Right ventricle myocardium superior (tissue), 1 donor: Measurements from ENCODE around the gene MED22. TPM values are rescaled to one million over a fixed set of nuclear protein-coding genes. Genes with fewer than 3 reads are reported as not detected.
A peak's percentile ranks its signal among the peaks of the same experiment; 100 is the strongest.

Experiments
- ATAC-seq: fragments of 200-7000 bp; cut with Tn5 transposase; one replicate; pipeline ENCODE4 v1.9.1; 2020; ENCODE audit warnings: mild to moderate bottlenecking; ENCODE audit not compliant: poor library complexity
- DNase-seq: peaks from one replicate; pipeline ENCODE4 v3.0.0-alpha.2; 2020
- intact Hi-C: fragments of 100-400 bp; cut with DNase I; formaldehyde crosslinking; loops from one replicate; pipeline ENCODE4 v1.11.2; 2022
- total RNA-seq: library from RNA; stranded (reverse); fragmentation: NEBNext Ultra II Directional; extraction: Animal tissue kit (Norgen Biotek cat#: 25700); gene quantifications from one replicate; pipeline ENCODE4 v1.2.1, GENCODE V29; 2021
- donor health status: DM: no; HTN: yes; CAD: no; lungs with severe emphysema.

The MED22 gene
- total RNA-seq, 1 donor from 2014 or later, result 19.2 TPM

- ATAC-seq, result no peak
- intact Hi-C loops, result no loop called here
- DNase-seq, result no peak
These were observed 12.8 kb upstream of the MED22 start for GRCh38 chr9:133360400-133361393.

DNA sequence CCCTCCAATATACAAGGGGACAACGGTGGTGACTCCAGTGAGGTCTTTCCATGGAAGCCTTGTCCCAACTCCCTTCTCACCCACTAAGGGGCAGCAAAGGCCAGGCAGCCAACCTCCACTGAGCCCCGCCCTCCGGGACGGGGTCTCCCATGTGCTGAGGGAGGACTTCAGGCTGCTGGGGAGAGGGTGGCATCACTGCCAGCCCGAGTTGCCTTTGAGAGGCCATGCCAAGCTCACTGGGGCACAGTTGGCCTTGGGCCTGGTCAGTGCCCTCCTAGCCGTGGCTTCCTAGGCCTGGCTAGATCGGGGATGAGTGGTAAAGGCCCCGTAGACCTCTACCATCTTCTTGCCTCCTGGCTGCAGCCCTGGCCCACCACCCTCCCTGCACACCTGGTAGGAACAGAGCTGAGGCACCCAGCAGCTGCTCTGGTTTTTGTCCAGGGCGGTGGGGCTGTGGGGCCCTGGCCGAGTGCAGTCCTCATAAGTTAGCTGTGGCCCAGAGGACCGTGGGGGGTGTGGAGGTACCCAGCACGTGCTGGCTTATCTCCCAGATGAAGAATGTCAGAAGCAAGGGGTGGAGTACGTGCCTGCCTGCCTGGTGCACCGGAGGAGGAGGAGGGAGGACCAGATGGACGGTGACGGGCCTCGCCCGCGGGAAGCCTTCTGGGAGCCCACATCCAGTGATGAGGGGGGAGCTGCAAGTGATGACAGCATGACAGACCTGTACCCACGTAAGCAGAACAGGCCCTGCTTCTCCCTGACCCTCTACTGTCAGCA, 11.7 kb upstream of the MED22 start:
- intact Hi-C loops, result no loop called here
- DNase-seq (no peak), ATAC-seq (no peak)

- ATAC-seq (no peak), DNase-seq (peak; percentile 29)
- intact Hi-C loops, result no loop called here
These were observed 9.7 kb upstream of the MED22 start for GRCh38 chr9:133357656-133358055.

- intact Hi-C loops, result no loop called here
- DNase-seq (peak; percentile 95), ATAC-seq (peak; percentile 94)
These were observed 8.6 kb upstream of the MED22 start, which contains the start of the genes SURF1 and SURF2 for GRCh38 chr9:133356391-133357091. Gene SURF1 (minus strand): TSS chr9:133356487. CDS start chr9:133356453, 34 bp downstream. Gene SURF2 (plus strand): TSS chr9:133356550. CDS start chr9:133356593, 43 bp downstream.

GRCh38 chr9:133355881-133356357, 8.0 kb upstream of the MED22 start:
- no peak for DNase-seq
- ATAC-seq, result peak; percentile 7
- intact Hi-C loops, result no loop called here

GRCh38 chr9:133354766-133355165, 6.8 kb upstream of the MED22 start:
- DNase-seq (peak; percentile 6), ATAC-seq (no peak)
- intact Hi-C loops, result no loop called here

DNA sequence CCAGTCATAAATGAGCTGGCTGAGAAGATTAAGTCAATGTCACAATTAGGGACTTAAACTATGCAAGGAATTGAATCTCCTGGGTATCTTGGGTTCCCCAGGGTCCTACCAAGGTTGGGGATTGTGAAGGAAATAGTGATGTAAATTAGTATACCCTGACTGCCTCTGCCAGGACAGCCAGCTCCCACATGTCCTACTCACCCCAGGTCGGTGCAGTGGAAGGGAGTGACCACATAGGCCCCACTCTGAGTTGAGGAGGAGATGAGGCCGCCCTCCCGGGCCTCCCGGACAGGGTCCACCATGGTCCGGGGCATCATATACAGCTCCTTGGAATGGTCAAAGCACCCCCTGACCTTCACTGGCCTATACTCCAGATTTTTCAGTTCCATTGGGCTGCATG, 5.6 kb upstream of the MED22 start:
- DNase-seq (peak; percentile 19), ATAC-seq (no peak)
- intact Hi-C loops, result no loop called here

DNA sequence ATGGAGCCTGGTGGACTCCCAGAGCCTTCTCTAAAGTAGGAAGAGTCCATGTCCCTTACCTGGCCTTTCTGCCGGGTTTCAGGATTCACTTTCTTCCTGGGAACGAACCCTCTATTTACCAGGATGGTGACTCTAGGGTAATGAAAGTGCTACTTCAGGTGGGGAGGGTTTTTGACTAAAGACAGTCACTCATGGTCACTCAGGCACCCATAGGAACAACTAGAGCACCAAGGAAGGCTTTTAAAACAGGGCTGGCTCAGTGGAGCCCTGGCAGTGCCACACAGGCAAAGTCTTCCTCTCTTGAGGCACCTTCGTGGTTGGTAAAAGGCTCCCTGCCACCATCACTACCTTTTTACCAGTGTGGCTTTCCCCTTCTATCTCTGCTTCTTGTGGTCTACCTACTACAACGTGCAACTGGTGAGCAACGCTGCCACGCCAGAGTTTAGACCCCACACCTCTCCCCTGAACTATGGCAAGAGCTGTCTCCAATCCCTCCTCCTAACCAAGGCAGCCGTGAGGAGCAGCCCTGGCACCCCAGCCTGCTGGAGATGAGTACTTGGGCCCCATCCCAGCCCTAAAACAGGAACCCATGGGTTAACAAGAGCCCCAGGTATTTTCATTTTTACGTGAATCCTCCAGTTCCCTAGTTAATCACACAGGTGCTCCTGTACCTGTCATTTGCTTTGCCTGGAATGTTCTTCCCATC, 4.9 kb upstream of the MED22 start:
- intact Hi-C loops, result no loop called here
- DNase-seq (no peak), ATAC-seq (no peak)

GRCh38 chr9:133351908-133352634, 4.1 kb upstream of the MED22 start:
- DNase-seq, result peak; percentile 52
- intact Hi-C loops, result no loop called here
- no peak for ATAC-seq

GRCh38 chr9:133351526-133351907, 3.6 kb upstream of the MED22 start:
- ATAC-seq, result no peak
- no peak for DNase-seq
- intact Hi-C loops, result no loop called here

DNA sequence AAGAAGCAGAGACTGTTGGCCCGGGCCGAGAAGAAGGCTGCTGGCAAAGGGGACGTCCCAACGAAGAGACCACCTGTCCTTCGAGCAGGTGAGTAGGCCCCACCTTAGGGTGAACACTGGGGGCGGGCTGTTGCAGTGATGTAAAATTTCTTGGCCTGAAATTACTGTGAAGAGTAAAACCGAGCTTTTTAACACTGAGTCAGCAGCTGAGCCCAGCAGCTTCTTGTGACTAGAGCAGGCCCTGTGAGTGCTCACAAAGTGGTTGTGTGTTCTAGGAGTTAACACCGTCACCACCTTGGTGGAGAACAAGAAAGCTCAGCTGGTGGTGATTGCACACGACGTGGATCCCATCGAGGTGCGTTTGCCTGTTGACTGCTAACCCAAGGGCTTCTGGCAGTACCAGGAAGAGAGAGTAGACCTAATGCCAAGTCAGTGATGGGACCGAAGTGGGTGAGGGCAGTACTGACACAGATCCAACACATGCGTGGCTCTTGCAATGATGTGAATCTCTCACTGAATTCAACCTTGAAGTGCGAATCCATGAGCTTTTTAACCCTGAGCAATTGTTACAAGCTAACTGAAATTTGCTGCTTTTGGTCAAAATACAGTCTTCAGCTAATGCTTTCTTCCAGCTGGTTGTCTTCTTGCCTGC, 2.2 kb upstream of the MED22 start:
- intact Hi-C loops, result no loop called here

GRCh38 chr9:133348718-133349573, 1.0 kb upstream of the MED22 start:
- ATAC-seq, result no peak

More for the DNA sequence above, 2.2 kb upstream of the MED22 start:
- DNase-seq (no peak), ATAC-seq (no peak)

GRCh38 chr9:133347515-133347984, 381 bp downstream of the MED22 start:
- DNase-seq (peak; percentile 58), ATAC-seq (peak; percentile 69)
- intact Hi-C loops, result no loop called here

More at GRCh38 chr9:133348718-133349573, 1.0 kb upstream of the MED22 start:
- intact Hi-C loops, result no loop called here
- DNase-seq, result no peak

DNA sequence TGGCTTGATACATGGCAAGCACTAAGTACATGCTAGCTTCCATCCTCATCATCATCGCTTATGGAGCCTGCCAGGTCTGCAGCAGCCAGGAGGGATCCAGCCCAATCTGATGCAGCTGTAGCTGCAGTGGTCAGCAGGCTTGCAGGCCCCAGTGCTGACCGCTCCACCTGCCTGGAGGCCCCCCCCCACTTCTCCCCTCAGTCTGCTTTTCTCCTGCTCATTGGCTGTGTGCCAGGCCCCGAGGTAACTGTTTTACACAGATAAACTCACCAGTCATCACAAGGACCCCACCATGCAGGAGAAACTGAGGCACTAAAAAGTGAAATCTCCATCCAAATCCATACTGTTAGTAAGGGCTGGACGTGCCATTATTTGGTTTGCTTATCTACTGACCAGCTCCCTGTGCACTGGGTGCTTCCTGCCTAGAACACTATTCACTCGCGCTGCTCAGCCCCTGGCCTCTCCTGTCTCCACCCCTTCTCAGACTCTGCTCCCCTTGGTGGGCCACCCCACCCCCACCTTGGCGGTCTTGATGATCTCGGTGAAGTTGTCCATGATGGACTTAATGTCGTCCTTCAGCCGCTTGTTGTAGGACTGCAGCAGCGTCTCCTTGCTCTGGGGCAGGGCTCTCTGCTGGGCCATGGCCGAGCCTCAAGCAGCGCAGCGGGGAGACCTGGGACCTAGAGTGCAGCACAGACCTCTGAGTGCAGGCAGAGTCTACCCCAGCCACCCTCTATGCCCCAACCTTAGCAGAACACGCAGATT, 1.7 kb downstream of the MED22 start:
- intact Hi-C loops, result no loop called here
- DNase-seq (no peak), ATAC-seq (no peak)

DNA sequence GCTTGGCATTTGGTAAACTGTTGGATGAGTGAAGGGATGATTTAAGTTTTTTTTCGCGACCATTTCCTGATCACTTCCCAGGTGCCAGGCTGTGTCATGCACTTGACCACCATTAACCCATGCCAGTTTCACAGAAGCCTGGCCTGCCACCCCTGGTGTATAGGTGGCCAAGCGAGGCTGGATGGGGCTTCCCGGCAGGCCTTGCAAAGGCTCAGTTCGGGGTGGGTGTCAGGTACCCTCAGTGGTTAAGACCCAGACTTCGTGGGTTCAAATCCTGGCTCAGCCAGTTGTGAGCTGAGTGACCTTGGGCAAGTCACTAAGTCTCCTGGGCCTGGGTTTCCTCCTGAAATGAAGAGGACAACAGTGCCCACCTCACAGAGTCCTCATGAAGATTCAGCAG, 2.3 kb downstream of the MED22 start:
- DNase-seq (no peak), ATAC-seq (no peak)
- intact Hi-C loops, result no loop called here
